ENCODE measurements around the gene LIN7B. TPM values are rescaled to one million over a fixed set of nuclear protein-coding genes. Genes with fewer than 3 reads are reported as not detected.
"Not testable (repeated sequence)": the region's sequence is repeated elsewhere in the genome, so short reads cannot be mapped to it uniquely, and the experiment has no call there.

The LIN7B gene
- total RNA-seq, 2 donors from 2014 or later, result 9.5 to 14.9 TPM

DNA sequence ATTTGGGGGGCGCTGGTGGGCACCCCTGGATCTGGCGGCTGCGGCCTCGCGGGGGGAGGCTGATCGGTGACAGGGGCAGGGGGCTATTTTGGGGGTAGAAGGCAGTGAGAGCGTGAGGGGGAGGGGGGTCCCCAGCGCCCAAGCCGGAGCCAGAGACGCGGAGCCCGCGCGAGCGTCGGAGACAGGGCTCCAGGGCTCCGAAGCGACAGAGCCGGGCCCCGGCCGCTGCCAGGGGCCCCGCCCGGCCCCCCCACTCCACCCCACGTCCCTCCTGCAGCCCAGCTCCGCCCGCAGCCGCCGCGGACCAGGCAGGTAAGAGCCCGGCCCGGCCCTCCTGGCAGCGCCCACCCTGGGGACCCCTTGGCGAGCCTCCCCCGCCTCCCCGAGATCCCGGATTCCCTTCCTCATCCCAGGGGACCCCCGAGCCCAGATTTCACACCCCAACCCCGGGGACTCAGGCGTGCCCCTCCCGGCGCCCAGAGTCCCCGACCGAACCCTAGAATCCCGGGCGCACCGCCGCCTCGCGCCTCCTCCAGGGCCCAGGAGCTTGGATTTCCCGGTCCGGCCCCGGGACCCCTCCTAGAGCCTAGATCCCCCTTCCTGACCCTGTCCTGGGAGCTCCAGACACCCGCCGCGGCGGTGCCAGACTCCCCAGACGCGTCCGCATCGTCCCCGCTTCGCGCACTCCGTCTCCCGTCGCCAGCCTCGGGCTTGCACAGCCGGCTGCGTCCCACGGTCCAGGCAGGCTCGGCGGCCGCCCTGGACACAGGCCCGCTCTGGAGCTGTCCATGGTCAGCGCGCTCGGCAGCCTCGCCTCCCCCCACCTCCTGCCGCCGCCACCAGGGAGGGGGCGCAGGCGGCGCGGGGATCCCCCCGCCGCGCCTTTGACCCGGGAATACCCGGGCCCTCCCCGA is 5.5 kb downstream of the LIN7B start, which contains the start of gene PPFIA3:
Gene PPFIA3 (plus strand): TSS at position 134 of the 914 bp plus-strand sequence. CDS start 8,330 bp downstream, outside the sequence.
- peaks cover 60% of the 10 kb centered on the region for H3K27me3 Mint-ChIP-seq (ENCODE audit: insufficient read depth)
- peaks cover 4% of the 10 kb centered on the region for H3K36me3 Mint-ChIP-seq (ENCODE audit: low read depth)
- H3K27ac Mint-ChIP-seq, result peak within 1 kb of the TSS; percentile 72
- no peaks in the 10 kb centered on the region for H3K9me3 Mint-ChIP-seq
- peaks cover 29% of the 10 kb centered on the region for H3K27me3 ChIP-seq (ENCODE audit: control insufficient read depth, insufficient read depth, low read length, poor library complexity, severe bottlenecking)
- peak within 1 kb of the TSS; percentile 69 for H3K4me3 Mint-ChIP-seq
- H3K4me1 Mint-ChIP-seq, result peaks cover 8% of the 10 kb centered on the region
- peak within 1 kb of the TSS; percentile 95 for H3K27ac ChIP-seq (ENCODE audit: low read depth, low read length)
- no peaks in the 10 kb centered on the region for H3K9me3 ChIP-seq (ENCODE audit: control insufficient read depth, low read length)
- H3K36me3 ChIP-seq (ENCODE audit: control insufficient read depth, insufficient read depth, low read length), result no peaks in the 10 kb centered on the region
- H3K9ac ChIP-seq (ENCODE audit: extremely low read depth, low read length, poor library complexity, severe bottlenecking), result peak within 1 kb of the TSS; percentile 85
- H3K4me1 ChIP-seq (ENCODE audit: control insufficient read depth, insufficient read depth, low read length), result no peaks in the 10 kb centered on the region
- H3K4me3 ChIP-seq (ENCODE audit: low read length), result peak within 1 kb of the TSS; percentile 81
- 0 to 1% methylated on average over 26 to 89 of the region's 90 CpGs for WGBS, 2 experiments (ENCODE audit: insufficient coverage in 1 of 2, insufficient read length in 1 of 2)
- peak; percentile 87 for DNase-seq
- TF ChIP-seq, protein P1, sequence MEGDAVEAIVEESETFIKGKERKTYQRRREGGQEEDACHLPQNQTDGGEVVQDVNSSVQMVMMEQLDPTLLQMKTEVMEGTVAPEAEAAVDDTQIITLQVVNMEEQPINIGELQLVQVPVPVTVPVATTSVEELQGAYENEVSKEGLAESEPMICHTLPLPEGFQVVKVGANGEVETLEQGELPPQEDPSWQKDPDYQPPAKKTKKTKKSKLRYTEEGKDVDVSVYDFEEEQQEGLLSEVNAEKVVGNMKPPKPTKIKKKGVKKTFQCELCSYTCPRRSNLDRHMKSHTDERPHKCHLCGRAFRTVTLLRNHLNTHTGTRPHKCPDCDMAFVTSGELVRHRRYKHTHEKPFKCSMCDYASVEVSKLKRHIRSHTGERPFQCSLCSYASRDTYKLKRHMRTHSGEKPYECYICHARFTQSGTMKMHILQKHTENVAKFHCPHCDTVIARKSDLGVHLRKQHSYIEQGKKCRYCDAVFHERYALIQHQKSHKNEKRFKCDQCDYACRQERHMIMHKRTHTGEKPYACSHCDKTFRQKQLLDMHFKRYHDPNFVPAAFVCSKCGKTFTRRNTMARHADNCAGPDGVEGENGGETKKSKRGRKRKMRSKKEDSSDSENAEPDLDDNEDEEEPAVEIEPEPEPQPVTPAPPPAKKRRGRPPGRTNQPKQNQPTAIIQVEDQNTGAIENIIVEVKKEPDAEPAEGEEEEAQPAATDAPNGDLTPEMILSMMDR (conservative IDR thresholded peaks at IDR 0.05), result no peak

DNA sequence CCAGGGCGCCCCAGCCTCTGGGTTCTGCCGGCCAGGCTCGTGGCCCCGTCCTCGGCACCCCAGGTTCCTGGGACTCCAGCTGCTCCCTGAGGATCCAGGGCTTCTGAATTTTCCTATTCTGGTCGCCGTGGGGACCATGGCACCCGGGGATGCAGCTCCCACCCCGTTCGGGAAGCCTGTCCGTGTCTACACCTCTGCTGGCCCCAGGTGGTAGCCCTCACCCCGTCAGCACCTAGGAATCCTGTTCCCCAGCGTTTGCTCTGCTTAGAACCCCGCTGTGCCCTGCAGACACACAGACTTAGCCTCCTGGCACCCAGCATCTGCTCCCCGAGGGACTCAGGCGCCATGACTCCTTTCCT is 6.1 kb downstream of the LIN7B start:
- no peak overlapping the region for H3K27ac Mint-ChIP-seq
- TF ChIP-seq, protein P1 (conservative IDR thresholded peaks at IDR 0.05), result no peak
- H3K9me3 Mint-ChIP-seq, result no peaks in the 10 kb centered on the region
- Histone ChIP-seq H3K9me3 (ENCODE audit: control insufficient read depth, low read length) (no peaks in the 10 kb centered on the region), H3K27ac (ENCODE audit: low read depth, low read length) (no peak overlapping the region), H3K4me1 (ENCODE audit: control insufficient read depth, insufficient read depth, low read length) (no peaks in the 10 kb centered on the region), H3K4me3 (ENCODE audit: low read length) (no peak overlapping the region), H3K9ac (ENCODE audit: extremely low read depth, low read length, poor library complexity, severe bottlenecking) (no peak overlapping the region), H3K36me3 (ENCODE audit: control insufficient read depth, insufficient read depth, low read length) (no peaks in the 10 kb centered on the region), H3K27me3 (ENCODE audit: control insufficient read depth, insufficient read depth, low read length, poor library complexity, severe bottlenecking) (peaks cover 29% of the 10 kb centered on the region)
- no peak for DNase-seq
- peak overlapping the region; percentile 69 for H3K4me3 Mint-ChIP-seq
- H3K36me3 Mint-ChIP-seq (ENCODE audit: low read depth), result peaks cover 4% of the 10 kb centered on the region
- WGBS, 2 experiments (ENCODE audit: insufficient coverage in 1 of 2, insufficient read length in 1 of 2), result 28% methylated on average over 8 to 16 of the region's 16 CpGs
- peaks cover 7% of the 10 kb centered on the region for H3K4me1 Mint-ChIP-seq
- peaks cover 63% of the 10 kb centered on the region for H3K27me3 Mint-ChIP-seq (ENCODE audit: insufficient read depth)

DNA sequence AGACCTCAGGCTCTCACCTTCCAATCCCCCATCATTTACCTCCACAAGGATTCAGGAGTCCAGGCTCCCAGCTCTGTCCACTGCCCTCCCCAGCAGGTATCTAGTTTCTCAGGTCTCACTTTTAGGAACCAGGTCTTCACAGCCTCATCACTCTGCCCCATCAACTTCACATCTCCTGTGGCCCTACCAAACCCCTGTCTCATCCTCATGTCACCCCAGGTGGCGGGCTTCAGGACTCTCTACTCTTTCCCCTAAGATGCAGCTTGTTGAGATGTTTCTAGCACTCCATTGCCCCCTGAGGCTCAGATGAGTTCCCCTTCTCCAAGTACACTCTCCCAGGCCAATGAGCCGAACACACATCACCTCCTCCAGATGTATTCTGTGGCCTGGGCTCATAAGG is 6.7 kb downstream of the LIN7B start:
- H3K4me3 ChIP-seq (ENCODE audit: low read length), result no peak overlapping the region
- Mint-ChIP-seq H3K4me3 (peak overlapping the region; percentile 69), H3K27ac (no peak overlapping the region), H3K4me1 (peaks cover 7% of the 10 kb centered on the region), H3K27me3 (ENCODE audit: insufficient read depth) (peaks cover 66% of the 10 kb centered on the region), H3K9me3 (no peaks in the 10 kb centered on the region), H3K36me3 (ENCODE audit: low read depth) (peaks cover 4% of the 10 kb centered on the region)
- no peaks in the 10 kb centered on the region for H3K9me3 ChIP-seq (ENCODE audit: control insufficient read depth, low read length)
- peaks cover 29% of the 10 kb centered on the region for H3K27me3 ChIP-seq (ENCODE audit: control insufficient read depth, insufficient read depth, low read length, poor library complexity, severe bottlenecking)
- no peaks in the 10 kb centered on the region for H3K36me3 ChIP-seq (ENCODE audit: control insufficient read depth, insufficient read depth, low read length)
- TF ChIP-seq, protein P1 (conservative IDR thresholded peaks at IDR 0.05), result no peak
- DNase-seq, result no peak
- 85 to 94% methylated on average over 2 of the region's 2 CpGs for WGBS, 2 experiments (ENCODE audit: insufficient coverage in 1 of 2, insufficient read length in 1 of 2)
- H3K4me1 ChIP-seq (ENCODE audit: control insufficient read depth, insufficient read depth, low read length), result no peaks in the 10 kb centered on the region
- H3K9ac ChIP-seq (ENCODE audit: extremely low read depth, low read length, poor library complexity, severe bottlenecking), result no peak overlapping the region
- no peak overlapping the region for H3K27ac ChIP-seq (ENCODE audit: low read depth, low read length)

DNA sequence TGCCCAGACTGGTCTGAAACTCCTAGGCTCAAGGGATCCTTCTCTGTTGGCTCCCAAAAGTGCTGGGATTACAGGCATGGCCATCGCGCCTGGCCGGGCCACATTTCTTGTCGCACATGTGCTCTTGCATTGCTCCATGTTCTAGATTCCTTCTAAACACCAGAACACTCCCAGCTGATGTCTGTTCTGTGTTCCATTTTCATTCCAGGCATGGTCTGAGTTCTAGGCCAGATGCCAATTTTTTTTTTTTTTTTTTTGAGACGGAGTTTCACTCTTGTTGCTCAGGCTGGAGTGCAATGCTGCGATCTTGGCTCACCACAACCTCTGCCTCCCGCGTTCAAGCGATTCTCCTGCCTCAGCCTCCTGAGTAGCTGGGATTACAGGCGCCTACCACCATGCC is 7.7 kb downstream of the LIN7B start:
- H3K27me3 ChIP-seq (ENCODE audit: control insufficient read depth, insufficient read depth, low read length, poor library complexity, severe bottlenecking), result peaks cover 29% of the 10 kb centered on the region
- H3K4me1 Mint-ChIP-seq; H3K36me3 Mint-ChIP-seq (ENCODE audit: low read depth); H3K4me3 Mint-ChIP-seq; H3K27ac ChIP-seq (ENCODE audit: low read depth, low read length); H3K4me1 ChIP-seq (ENCODE audit: control insufficient read depth, insufficient read depth, low read length); H3K36me3 ChIP-seq (ENCODE audit: control insufficient read depth, insufficient read depth, low read length); DNase-seq; H3K9me3 Mint-ChIP-seq; H3K9ac ChIP-seq (ENCODE audit: extremely low read depth, low read length, poor library complexity, severe bottlenecking); H3K9me3 ChIP-seq (ENCODE audit: control insufficient read depth, low read length); H3K27ac Mint-ChIP-seq; H3K4me3 ChIP-seq (ENCODE audit: low read length): not testable (repeated sequence)
- peaks cover 62% of the 10 kb centered on the region for H3K27me3 Mint-ChIP-seq (ENCODE audit: insufficient read depth)
- 77 to 91% methylated on average over 9 to 10 of the region's 10 CpGs for WGBS, 2 experiments (ENCODE audit: insufficient coverage in 1 of 2, insufficient read length in 1 of 2)

DNA sequence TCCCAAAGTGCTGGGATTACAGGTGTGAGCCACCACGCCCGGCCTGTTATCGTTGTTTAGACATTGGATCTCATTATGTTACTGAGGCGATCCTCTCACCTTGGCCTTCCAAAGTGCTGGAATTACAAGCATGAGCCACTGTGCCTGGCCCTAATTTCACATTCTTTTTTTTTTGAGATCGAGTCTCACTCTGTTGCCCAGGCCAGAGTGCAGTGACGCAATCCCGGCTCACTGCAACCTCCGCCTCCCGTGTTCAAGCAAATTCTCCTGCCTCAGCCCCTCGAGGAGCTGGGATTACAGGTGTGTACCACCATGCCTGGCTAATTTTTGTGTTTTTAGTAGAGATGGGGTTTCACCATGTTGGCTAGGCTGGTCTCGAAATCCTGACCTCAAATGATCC is 9.1 kb downstream of the LIN7B start:
- not testable (repeated sequence) for H3K4me1 ChIP-seq (ENCODE audit: control insufficient read depth, insufficient read depth, low read length); H3K4me3 Mint-ChIP-seq; H3K4me3 ChIP-seq (ENCODE audit: low read length); DNase-seq; H3K36me3 Mint-ChIP-seq (ENCODE audit: low read depth); H3K9ac ChIP-seq (ENCODE audit: extremely low read depth, low read length, poor library complexity, severe bottlenecking); H3K27ac Mint-ChIP-seq; H3K9me3 Mint-ChIP-seq; H3K36me3 ChIP-seq (ENCODE audit: control insufficient read depth, insufficient read depth, low read length); H3K27ac ChIP-seq (ENCODE audit: low read depth, low read length); H3K4me1 Mint-ChIP-seq; H3K9me3 ChIP-seq (ENCODE audit: control insufficient read depth, low read length)
- WGBS, 2 experiments (ENCODE audit: insufficient coverage in 1 of 2, insufficient read length in 1 of 2), result 88 to 95% methylated on average over 9 to 11 of the region's 11 CpGs
- H3K27me3 Mint-ChIP-seq (ENCODE audit: insufficient read depth), result peaks cover 65% of the 10 kb centered on the region
- H3K27me3 ChIP-seq (ENCODE audit: control insufficient read depth, insufficient read depth, low read length, poor library complexity, severe bottlenecking), result peaks cover 29% of the 10 kb centered on the region
